ENCODE data around the gene SLC39A8. TPM values are rescaled to one million over a fixed set of nuclear protein-coding genes. Genes with fewer than 3 reads are reported as not detected.
"Not testable (repeated sequence)": the region's sequence is repeated elsewhere in the genome, so short reads cannot be mapped to it uniquely, and the experiment has no call there.

Gene SLC39A8
- total RNA-seq, 2 donors from 2014 or later: 5.1 to 12.1 TPM

DNA sequence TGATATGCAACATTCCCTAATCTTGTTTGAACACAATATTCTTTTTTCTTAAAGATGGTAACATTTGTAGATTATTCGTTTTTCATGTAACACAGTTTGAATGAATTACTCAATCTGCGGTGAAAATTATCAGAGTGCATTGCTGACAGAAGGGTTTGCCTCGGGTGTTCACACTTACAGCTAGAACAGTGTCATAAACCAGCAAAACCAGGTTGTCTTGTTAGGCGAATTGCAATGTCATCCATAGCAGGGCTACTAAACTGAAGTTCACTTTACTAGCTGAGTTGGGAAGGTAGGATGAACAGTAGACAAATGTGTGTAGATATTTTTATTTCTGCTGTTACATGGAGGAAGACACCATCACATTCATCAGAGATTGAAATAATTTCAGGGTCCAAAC, 98.9 kb downstream of the SLC39A8 start:
- H3K4me1 ChIP-seq (ENCODE audit: control insufficient read depth in 1 of 2, low read depth in 2 of 2): no peaks in the 10 kb centered on the region
- no peaks in the 10 kb centered on the region for H3K27me3 ChIP-seq (replicated peaks; ENCODE audit: insufficient read depth)
- no peaks in the 10 kb centered on the region for H3K9me3 ChIP-seq
- no peaks in the 10 kb centered on the region for H3K36me3 ChIP-seq
- no peak for DNase-seq (ENCODE audit: low spot score)
- no peak for ATAC-seq (ENCODE audit: insufficient number of reproducible peaks, low FRiP score, low read depth)
- TF ChIP-seq, protein P1, sequence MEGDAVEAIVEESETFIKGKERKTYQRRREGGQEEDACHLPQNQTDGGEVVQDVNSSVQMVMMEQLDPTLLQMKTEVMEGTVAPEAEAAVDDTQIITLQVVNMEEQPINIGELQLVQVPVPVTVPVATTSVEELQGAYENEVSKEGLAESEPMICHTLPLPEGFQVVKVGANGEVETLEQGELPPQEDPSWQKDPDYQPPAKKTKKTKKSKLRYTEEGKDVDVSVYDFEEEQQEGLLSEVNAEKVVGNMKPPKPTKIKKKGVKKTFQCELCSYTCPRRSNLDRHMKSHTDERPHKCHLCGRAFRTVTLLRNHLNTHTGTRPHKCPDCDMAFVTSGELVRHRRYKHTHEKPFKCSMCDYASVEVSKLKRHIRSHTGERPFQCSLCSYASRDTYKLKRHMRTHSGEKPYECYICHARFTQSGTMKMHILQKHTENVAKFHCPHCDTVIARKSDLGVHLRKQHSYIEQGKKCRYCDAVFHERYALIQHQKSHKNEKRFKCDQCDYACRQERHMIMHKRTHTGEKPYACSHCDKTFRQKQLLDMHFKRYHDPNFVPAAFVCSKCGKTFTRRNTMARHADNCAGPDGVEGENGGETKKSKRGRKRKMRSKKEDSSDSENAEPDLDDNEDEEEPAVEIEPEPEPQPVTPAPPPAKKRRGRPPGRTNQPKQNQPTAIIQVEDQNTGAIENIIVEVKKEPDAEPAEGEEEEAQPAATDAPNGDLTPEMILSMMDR (IDR thresholded peaks at IDR 0.05): no peak
- H3K4me3 ChIP-seq: no peak overlapping the region
- H3K27ac ChIP-seq: no peak overlapping the region

DNA sequence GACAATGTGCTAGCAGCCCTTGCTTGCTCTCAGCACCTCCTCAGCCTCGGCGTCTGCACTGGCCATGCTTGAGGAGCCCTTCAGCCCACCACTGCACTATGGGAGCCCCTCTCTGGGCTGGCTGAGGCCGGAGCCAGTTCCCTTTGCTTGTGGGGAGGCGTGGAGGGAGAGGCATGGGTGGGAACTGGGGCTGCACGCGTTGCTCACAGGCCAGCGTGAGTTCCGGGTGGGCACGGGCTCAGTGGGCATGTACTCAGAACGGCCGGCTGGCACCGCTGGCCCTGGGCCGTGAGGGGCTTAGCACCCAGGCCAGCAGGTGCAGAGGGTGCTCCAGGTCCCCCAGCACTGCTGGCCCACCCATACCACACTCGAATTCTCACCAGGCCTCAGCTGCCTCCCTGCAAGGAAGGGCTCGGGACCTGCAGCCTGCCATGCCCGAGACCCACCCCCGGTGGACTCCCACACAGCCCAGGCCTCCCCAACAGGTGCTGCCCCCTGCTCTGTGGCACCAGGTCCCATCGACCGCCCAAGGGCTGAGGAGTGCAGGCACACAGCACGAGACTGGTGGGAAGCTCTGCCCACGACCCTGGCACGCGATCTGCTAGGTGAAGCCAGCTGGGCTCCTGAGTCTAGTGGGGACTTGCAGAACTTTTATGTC, 100.3 kb downstream of the SLC39A8 start:
- H3K36me3 ChIP-seq: no peaks in the 10 kb centered on the region
- ATAC-seq (ENCODE audit: insufficient number of reproducible peaks, low FRiP score, low read depth): no peak
- TF ChIP-seq, protein P1 (IDR thresholded peaks at IDR 0.05): no peak

DNA sequence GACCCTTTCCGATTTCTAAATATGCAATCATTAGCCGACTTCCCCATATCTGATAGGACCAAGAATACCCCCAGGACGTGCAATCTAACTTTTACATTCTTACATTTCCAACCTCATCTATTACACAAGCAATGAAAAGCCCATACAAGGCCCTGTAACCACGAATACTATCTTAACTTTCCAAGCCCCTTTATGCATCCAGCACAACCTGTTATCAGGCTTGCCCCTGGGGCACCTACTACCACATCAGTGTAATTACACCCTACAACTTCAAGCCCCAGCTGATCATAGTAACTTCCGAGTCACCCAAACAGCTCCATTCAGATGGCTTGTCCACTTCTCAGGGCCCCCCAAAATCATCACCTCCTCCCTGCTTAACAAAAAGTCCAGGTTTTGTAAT, 102.0 kb downstream of the SLC39A8 start:
- DNase-seq (ENCODE audit: low spot score); H3K27me3 ChIP-seq (replicated peaks; ENCODE audit: insufficient read depth); H3K27ac ChIP-seq; H3K4me3 ChIP-seq; H3K4me1 ChIP-seq (ENCODE audit: control insufficient read depth in 1 of 2, low read depth in 2 of 2); H3K36me3 ChIP-seq; ATAC-seq (ENCODE audit: insufficient number of reproducible peaks, low FRiP score, low read depth); H3K9me3 ChIP-seq: not testable (repeated sequence)

More for the DNA sequence above, 100.3 kb downstream of the SLC39A8 start:
- Histone ChIP-seq H3K9me3 (no peaks in the 10 kb centered on the region), H3K4me3 (no peak overlapping the region), H3K4me1 (ENCODE audit: control insufficient read depth in 1 of 2, low read depth in 2 of 2) (no peaks in the 10 kb centered on the region), H3K27me3 (replicated peaks; ENCODE audit: insufficient read depth) (no peaks in the 10 kb centered on the region), H3K27ac (no peak overlapping the region)
- DNase-seq (ENCODE audit: low spot score): no peak

DNA sequence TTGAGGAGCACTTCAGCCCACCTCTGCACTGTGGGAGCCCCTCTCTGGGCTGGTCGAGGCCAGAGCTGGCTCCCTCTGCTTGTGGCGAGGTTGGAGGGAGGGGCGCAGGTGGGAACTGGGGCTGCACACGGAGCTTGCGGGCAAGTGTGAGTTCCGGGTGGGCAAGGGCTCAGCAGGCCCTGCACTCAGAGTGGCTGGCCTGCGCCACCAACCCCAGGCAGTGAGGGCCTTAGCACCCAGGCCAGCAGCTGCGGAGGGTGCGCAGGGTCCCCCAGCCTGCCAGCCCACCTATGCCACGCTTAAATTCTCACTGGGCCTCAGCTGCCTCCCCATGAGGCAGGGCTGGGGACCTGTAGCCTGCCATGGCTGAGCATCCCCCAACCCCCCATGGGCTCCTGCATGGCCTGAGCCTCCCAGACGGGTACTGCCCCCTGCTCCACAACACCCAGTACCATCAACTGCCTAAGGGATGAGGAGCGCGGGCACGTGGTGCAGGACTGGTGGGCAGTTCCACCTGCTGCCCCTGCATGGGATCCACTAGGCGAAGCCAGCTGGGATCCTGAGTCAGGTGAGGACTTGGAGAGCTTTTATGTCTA, 110.9 kb downstream of the SLC39A8 start:
- no peaks in the 10 kb centered on the region for H3K4me1 ChIP-seq (ENCODE audit: control insufficient read depth in 1 of 2, low read depth in 2 of 2)
- no peak overlapping the region for H3K4me3 ChIP-seq
- TF ChIP-seq, protein P1 (IDR thresholded peaks at IDR 0.05): no peak
- H3K27me3 ChIP-seq (replicated peaks; ENCODE audit: insufficient read depth): no peaks in the 10 kb centered on the region
- no peaks in the 10 kb centered on the region for H3K36me3 ChIP-seq
- H3K27ac ChIP-seq: no peak overlapping the region
- DNase-seq (ENCODE audit: low spot score) (no peak), ATAC-seq (ENCODE audit: insufficient number of reproducible peaks, low FRiP score, low read depth) (no peak)
- H3K9me3 ChIP-seq: no peaks in the 10 kb centered on the region

DNA sequence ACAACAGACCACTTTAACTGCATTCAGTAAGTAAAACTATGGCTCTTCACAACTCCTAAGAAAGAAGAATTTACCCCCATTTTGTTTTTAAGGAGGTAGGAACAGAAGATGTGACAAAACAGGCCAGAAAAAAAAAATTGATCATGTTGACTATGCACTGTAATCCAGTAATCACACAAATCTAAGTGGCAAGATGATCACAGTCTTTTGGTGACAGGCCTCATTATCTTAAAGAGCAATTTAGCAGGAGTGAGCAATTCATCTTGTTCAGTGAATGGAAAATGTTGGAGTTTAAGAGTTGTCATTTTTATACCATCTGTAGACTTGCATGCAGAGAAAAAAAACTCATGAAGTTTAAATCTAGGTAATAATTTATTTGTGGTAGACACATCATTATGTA, 115.1 kb downstream of the SLC39A8 start:
- no peak for DNase-seq (ENCODE audit: low spot score)
- Histone ChIP-seq H3K4me1 (ENCODE audit: control insufficient read depth in 1 of 2, low read depth in 2 of 2) (no peaks in the 10 kb centered on the region), H3K27ac (no peak overlapping the region), H3K36me3 (no peaks in the 10 kb centered on the region), H3K27me3 (replicated peaks; ENCODE audit: insufficient read depth) (no peaks in the 10 kb centered on the region), H3K9me3 (no peaks in the 10 kb centered on the region), H3K4me3 (no peak overlapping the region)
- TF ChIP-seq, protein P1 (IDR thresholded peaks at IDR 0.05): no peak
- no peak for ATAC-seq (ENCODE audit: insufficient number of reproducible peaks, low FRiP score, low read depth)
